Activated T-helper 1 cell treated with anti-CD3 and anti-CD28 coated beads, Interleukin-2, amount 50 U/mL, for 16 hours (primary cell): ENCODE data around the gene KBTBD2.
A peak's percentile ranks its signal among the peaks of the same experiment; 100 is the strongest.
"Not testable (repeated sequence)": the region's sequence is repeated elsewhere in the genome, so short reads cannot be mapped to it uniquely, and the experiment has no call there.

Experiments used
- DNase-seq, 2 donors: peaks; one replicate each; pipeline ENCODE4 v3.0.0-alpha.2; 2020; ENCODE audit warnings: low read depth in 1 of 2, low spot score in 1 of 2

Gene KBTBD2

GRCh38 chr7:32891043-32891799, at the start of gene KBTBD2:
KBTBD2 (minus strand) TSS chr7:32891760; CDS start chr7:32879604, 12,156 bp downstream.
- peak; percentile 59 to 68 for DNase-seq

- DNase-seq: no peak
Measured at GRCh38 chr7:32941181-32941580, 49.6 kb upstream of the KBTBD2 start.

- DNase-seq: no peak
Measured at GRCh38 chr7:32937344-32938174, 46.0 kb upstream of the KBTBD2 start.

- DNase-seq: no peak
Measured at GRCh38 chr7:32936689-32937088, 45.1 kb upstream of the KBTBD2 start.

GRCh38 chr7:32935558-32935957, 44.0 kb upstream of the KBTBD2 start:
- no peak for DNase-seq

- DNase-seq: no peak
Measured at GRCh38 chr7:32930378-32930777, 38.8 kb upstream of the KBTBD2 start.

GRCh38 chr7:32929430-32930143, 38.0 kb upstream of the KBTBD2 start:
- DNase-seq: no peak

GRCh38 chr7:32928785-32929298, 37.3 kb upstream of the KBTBD2 start:
- DNase-seq: no peak

GRCh38 chr7:32921896-32922295, 30.3 kb upstream of the KBTBD2 start:
- no peak for DNase-seq

- not testable (repeated sequence) for DNase-seq
Measured at GRCh38 chr7:32916994-32917393, 25.4 kb upstream of the KBTBD2 start.

GRCh38 chr7:32916006-32916405, 24.4 kb upstream of the KBTBD2 start:
- DNase-seq: no peak

- DNase-seq: no peak
Measured at GRCh38 chr7:32915041-32915536, 23.5 kb upstream of the KBTBD2 start.

- no peak for DNase-seq
Measured at GRCh38 chr7:32914184-32914583, 22.6 kb upstream of the KBTBD2 start.

- no peak for DNase-seq
Measured at GRCh38 chr7:32910195-32910594, 18.6 kb upstream of the KBTBD2 start.

- peak; percentile 25 to 62 for DNase-seq
Measured at GRCh38 chr7:32905175-32905662, 13.7 kb upstream of the KBTBD2 start.

GRCh38 chr7:32901629-32902028, 10.1 kb upstream of the KBTBD2 start:
- DNase-seq: no peak

GRCh38 chr7:32900433-32900995, 9.0 kb upstream of the KBTBD2 start:
- no peak for DNase-seq

- not testable (repeated sequence) for DNase-seq
Measured at GRCh38 chr7:32897376-32897775, 5.8 kb upstream of the KBTBD2 start.

- DNase-seq: no peak
Measured at GRCh38 chr7:32896564-32897347, 5.2 kb upstream of the KBTBD2 start.

- no peak for DNase-seq
Measured at GRCh38 chr7:32894171-32894570, 2.6 kb upstream of the KBTBD2 start.
